H9 (cell line): Measurements from ENCODE around the gene PARD3. TPM values are rescaled to one million over a fixed set of nuclear protein-coding genes. Genes with fewer than 3 reads are reported as not detected.

ENCODE experiments used
- DNase-seq: peaks from one replicate; pipeline ENCODE4 v3.0.0-alpha.2; 2017
- H2AFZ ChIP-seq: one replicate; pipeline ENCODE4 v1.6.1; 2013; ENCODE audit warnings: mild to moderate bottlenecking, low read length, control low read depth, moderate library complexity
- H2AK5ac ChIP-seq: 2 replicates; pipeline ENCODE4 v1.6.1; 2013; ENCODE audit warnings: low read length, control low read depth, mixed read lengths; ENCODE audit not compliant: insufficient read length
- H2BK120ac ChIP-seq: one replicate; pipeline ENCODE4 v1.6.1; 2013; ENCODE audit warnings: low read depth, mild to moderate bottlenecking, low read length, control low read depth, inconsistent platforms; ENCODE audit not compliant: poor library complexity, severe bottlenecking
- H2BK12ac ChIP-seq: 2 replicates; pipeline ENCODE4 v1.6.1; 2013; ENCODE audit warnings: low read length, control low read depth, mixed read lengths, low read depth; ENCODE audit not compliant: insufficient read length
- H2BK15ac ChIP-seq: 2 replicates; pipeline ENCODE4 v1.6.1; 2013; ENCODE audit warnings: low read depth, low read length, control low read depth
- H2BK20ac ChIP-seq: one replicate; pipeline ENCODE4 v1.6.1; 2013; ENCODE audit warnings: low read depth, mild to moderate bottlenecking, low read length, control low read depth, inconsistent platforms; ENCODE audit not compliant: poor library complexity, severe bottlenecking
- H2BK5ac ChIP-seq: 2 replicates; pipeline ENCODE4 v1.6.1; 2013; ENCODE audit warnings: low read length, control low read depth, mixed read lengths; ENCODE audit not compliant: insufficient read length
- H3K14ac ChIP-seq: 2 replicates; pipeline ENCODE4 v1.6.1; 2013; ENCODE audit warnings: low read length, control low read depth; ENCODE audit not compliant: insufficient read depth
- H3K18ac ChIP-seq: 2 replicates; pipeline ENCODE4 v1.6.1; 2013; ENCODE audit warnings: low read depth, mild to moderate bottlenecking, mixed read lengths, low read length, control low read depth; ENCODE audit not compliant: insufficient read length
- H3K23ac ChIP-seq: 2 replicates; pipeline ENCODE4 v1.6.1; 2013; ENCODE audit warnings: low read length, control low read depth, mixed read lengths, low read depth; ENCODE audit not compliant: insufficient read length
- H3K23me2 ChIP-seq: 2 replicates; pipeline ENCODE4 v1.6.1; 2013; ENCODE audit warnings: low read depth, mild to moderate bottlenecking, mixed read lengths, low read length, control low read depth; ENCODE audit not compliant: insufficient read length, poor library complexity, severe bottlenecking
- H3K27ac ChIP-seq: 2 replicates; pipeline ENCODE4 v1.5.1; 2013; ENCODE audit warnings: low read length, control low read depth, mixed read lengths, low read depth; ENCODE audit not compliant: insufficient read length
- H3K27me3 ChIP-seq: 2 replicates; pipeline ENCODE4 v1.6.1; 2013; ENCODE audit warnings: low read length, control low read depth, inconsistent platforms; ENCODE audit not compliant: insufficient read depth
- H3K4ac ChIP-seq: 2 replicates; pipeline ENCODE4 v1.6.1; 2013; ENCODE audit warnings: low read depth, mild to moderate bottlenecking, control low read depth, inconsistent platforms, low read length, moderate library complexity
- H3K4me1 ChIP-seq: 2 replicates; pipeline ENCODE4 v1.6.1; 2013; ENCODE audit warnings: low read length, control low read depth, inconsistent platforms; ENCODE audit not compliant: insufficient read depth
- H3K4me2 ChIP-seq: 2 replicates; pipeline ENCODE4 v1.6.1; 2013; ENCODE audit warnings: low read length, control low read depth, mixed read lengths; ENCODE audit not compliant: insufficient read length, insufficient read depth
- H3K56ac ChIP-seq: 2 replicates; pipeline ENCODE4 v1.6.1; 2013; ENCODE audit warnings: low read depth, mild to moderate bottlenecking, mixed read lengths, low read length, control low read depth; ENCODE audit not compliant: insufficient read length
- H3K79me1 ChIP-seq: 2 replicates; pipeline ENCODE4 v1.6.1; 2013; ENCODE audit warnings: low read depth, mild to moderate bottlenecking, moderate library complexity, low read length, control low read depth, inconsistent platforms; ENCODE audit not compliant: insufficient read depth, poor library complexity, severe bottlenecking
- H3K79me2 ChIP-seq: 2 replicates; pipeline ENCODE4 v1.6.1; 2013; ENCODE audit warnings: low read length, control low read depth, inconsistent platforms; ENCODE audit not compliant: insufficient read depth
- H3K9ac ChIP-seq: 2 replicates; pipeline ENCODE4 v1.6.1; 2013; ENCODE audit warnings: low read length, control low read depth, mixed read lengths; ENCODE audit not compliant: insufficient read length; ENCODE audit errors: extremely low read depth
- H3K9me3 ChIP-seq: one replicate; pipeline ENCODE4 v1.6.1; 2013; ENCODE audit warnings: low read depth, low read length, inconsistent platforms; ENCODE audit not compliant: control insufficient read depth
- H3T11ph ChIP-seq: one replicate; pipeline ENCODE4 v1.6.1; 2013; ENCODE audit warnings: mild to moderate bottlenecking, low read length, control low read depth, inconsistent platforms
- H4K20me1 ChIP-seq: one replicate; pipeline ENCODE4 v1.6.1; 2013; ENCODE audit not compliant: control insufficient read depth, insufficient read length, insufficient read depth
- H4K5ac ChIP-seq: 2 replicates; pipeline ENCODE4 v1.6.1; 2013; ENCODE audit warnings: low read depth, mild to moderate bottlenecking, mixed read lengths, low read length, control low read depth; ENCODE audit not compliant: insufficient read length
- H4K8ac ChIP-seq: replicated peaks from 2 replicates; pipeline ENCODE4 v1.6.1; 2013; ENCODE audit warnings: low read length, control low read depth, mixed read lengths, low read depth; ENCODE audit not compliant: insufficient read length
- H4K91ac ChIP-seq: 2 replicates; pipeline ENCODE4 v1.6.1; 2013; ENCODE audit warnings: low read depth, mild to moderate bottlenecking, moderate library complexity, mixed read lengths, low read length, control low read depth; ENCODE audit not compliant: insufficient read length
- H3K27ac Mint-ChIP-seq, 3 experiments: 2 replicates in 2 of 3; 3 replicates in 1 of 3; pipeline ENCODE4 v1.8.0; 2020 to 2021; ENCODE audit warnings: mixed read lengths in 3 of 3, mild to moderate bottlenecking in 1 of 3, moderate library complexity in 1 of 3
- H3K27me3 Mint-ChIP-seq: 2 replicates; pipeline ENCODE4 v1.8.0; 2021; ENCODE audit warnings: low read depth, mild to moderate bottlenecking, moderate library complexity, mixed read lengths
- H3K36me3 Mint-ChIP-seq, 3 experiments: 2 replicates in 2 of 3; 3 replicates in 1 of 3; pipeline ENCODE4 v1.8.0; 2020 to 2021; ENCODE audit warnings: low read depth in 3 of 3, mixed read lengths in 3 of 3; ENCODE audit not compliant: insufficient read depth in 1 of 3
- H3K4me1 Mint-ChIP-seq, 2 experiments: 2 replicates each; pipeline ENCODE4 v1.8.0; 2020; ENCODE audit warnings: mixed read lengths in 2 of 2
- H3K4me3 Mint-ChIP-seq, 2 experiments: 2 replicates in 1 of 2; 3 replicates in 1 of 2; pipeline ENCODE4 v1.8.0; 2020 to 2021; ENCODE audit warnings: mild to moderate bottlenecking in 2 of 2, mixed read lengths in 2 of 2, moderate library complexity in 1 of 2
- H3K9me3 Mint-ChIP-seq, 2 experiments: 2 replicates in 1 of 2; 3 replicates in 1 of 2; pipeline ENCODE4 v1.8.0; 2020; ENCODE audit warnings: mild to moderate bottlenecking in 2 of 2, mixed read lengths in 2 of 2, moderate library complexity in 1 of 2
- WGBS: extraction: QIAGEN DNeasy Blood & Tissue Kit; methylation state at CpG from one replicate; pipeline ENCODE4 v1.1.7; 2013; ENCODE audit warnings: missing lambda C conversion rate, low lambda C conversion rate, mixed read lengths; ENCODE audit not compliant: insufficient read length; ENCODE audit errors: extremely low coverage; 5-methylcytosine and 5-hydroxymethylcytosine counted together
- total RNA-seq: library from RNA; stranded (reverse); gene quantifications from 2 replicates; pipeline ENCODE4 v1.2.1, GENCODE V29; 2021
- TF ChIP-seq, protein P1 (sequence below): fragments of 200-600 bp; sonication (generic); conservative IDR thresholded peaks from 3 replicates; pipeline ENCODE4 v1.8.0; 2021; ENCODE audit warnings: antibody characterized with exemption, mild to moderate bottlenecking

PARD3 gene
- total RNA-seq, 1 experiment from 2014 or later: 44.7 TPM

DNA sequence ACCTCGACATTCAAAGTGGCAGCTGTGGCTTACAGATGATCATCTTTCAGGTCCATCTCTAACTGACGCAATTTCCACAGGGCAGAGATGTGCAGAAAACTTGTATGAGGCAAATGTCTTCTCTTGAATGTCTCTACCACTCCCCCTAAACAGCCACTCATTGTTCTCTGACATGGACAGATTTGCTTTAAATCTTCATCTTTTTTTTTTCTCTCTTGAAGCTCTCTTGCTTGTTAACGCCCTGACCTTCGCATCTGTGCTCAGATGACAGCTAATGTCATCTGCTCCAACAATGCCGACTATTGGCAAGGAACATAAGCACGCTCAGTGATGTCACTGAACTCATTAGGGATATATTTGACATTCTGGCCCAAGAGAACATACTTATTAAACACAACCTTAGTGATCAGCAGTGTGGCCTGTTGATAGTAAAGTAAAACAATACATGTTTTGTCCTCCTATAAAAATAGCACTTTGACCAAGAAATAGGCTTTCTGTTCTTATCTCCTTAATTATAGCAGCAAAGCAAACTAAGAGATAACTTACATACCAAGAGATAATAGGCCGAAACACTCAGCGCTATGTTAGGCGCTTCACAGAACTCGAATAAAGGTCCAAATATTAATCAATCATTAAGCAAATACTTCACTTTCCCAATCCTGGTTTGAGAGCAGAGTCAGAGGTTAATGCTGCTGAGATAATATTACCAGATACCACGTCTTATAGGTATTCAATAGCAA is 583.5 kb downstream of the PARD3 start:
- no peak overlapping the region for H2BK15ac ChIP-seq
- H3K9me3 ChIP-seq: no peaks in the 10 kb centered on the region
- no peaks in the 10 kb centered on the region for H3K23me2 ChIP-seq
- no peak overlapping the region for H4K91ac ChIP-seq
- H4K20me1 ChIP-seq: no peaks in the 10 kb centered on the region
- H2BK12ac ChIP-seq: no peak overlapping the region
- Mint-ChIP-seq H3K27me3 (no peaks in the 10 kb centered on the region), H3K4me1 (peaks cover 6% of the 10 kb centered on the region in 2 experiments), H3K36me3 (peaks cover 3 to 5% (median 4%) of the 10 kb centered on the region in 3 experiments; a peak in 4 of 7 replicates), H3K9me3 (peaks cover 4 to 6% of the 10 kb centered on the region in 2 experiments; a peak in 3 of 5 replicates), H3K27ac (no peak overlapping the region), H3K4me3 (no peak overlapping the region)
- H3K4me1 ChIP-seq: no peaks in the 10 kb centered on the region
- H3K14ac ChIP-seq: no peak overlapping the region; the same call in 1 of the 2 replicates
- no peak overlapping the region for H3K18ac ChIP-seq
- H3K79me1 ChIP-seq: no peaks in the 10 kb centered on the region
- H2BK20ac ChIP-seq: no peak overlapping the region
- no peak overlapping the region for H4K5ac ChIP-seq
- H2AK5ac ChIP-seq: no peak overlapping the region
- H3K9ac ChIP-seq: no peak overlapping the region
- no peak overlapping the region for H2BK120ac ChIP-seq
- H2BK5ac ChIP-seq: no peak overlapping the region
- TF ChIP-seq, protein P1, sequence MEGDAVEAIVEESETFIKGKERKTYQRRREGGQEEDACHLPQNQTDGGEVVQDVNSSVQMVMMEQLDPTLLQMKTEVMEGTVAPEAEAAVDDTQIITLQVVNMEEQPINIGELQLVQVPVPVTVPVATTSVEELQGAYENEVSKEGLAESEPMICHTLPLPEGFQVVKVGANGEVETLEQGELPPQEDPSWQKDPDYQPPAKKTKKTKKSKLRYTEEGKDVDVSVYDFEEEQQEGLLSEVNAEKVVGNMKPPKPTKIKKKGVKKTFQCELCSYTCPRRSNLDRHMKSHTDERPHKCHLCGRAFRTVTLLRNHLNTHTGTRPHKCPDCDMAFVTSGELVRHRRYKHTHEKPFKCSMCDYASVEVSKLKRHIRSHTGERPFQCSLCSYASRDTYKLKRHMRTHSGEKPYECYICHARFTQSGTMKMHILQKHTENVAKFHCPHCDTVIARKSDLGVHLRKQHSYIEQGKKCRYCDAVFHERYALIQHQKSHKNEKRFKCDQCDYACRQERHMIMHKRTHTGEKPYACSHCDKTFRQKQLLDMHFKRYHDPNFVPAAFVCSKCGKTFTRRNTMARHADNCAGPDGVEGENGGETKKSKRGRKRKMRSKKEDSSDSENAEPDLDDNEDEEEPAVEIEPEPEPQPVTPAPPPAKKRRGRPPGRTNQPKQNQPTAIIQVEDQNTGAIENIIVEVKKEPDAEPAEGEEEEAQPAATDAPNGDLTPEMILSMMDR: no peak
- no peak overlapping the region for H4K8ac ChIP-seq
- H3T11ph ChIP-seq: no peak overlapping the region
- H3K23ac ChIP-seq: no peak overlapping the region
- H3K79me2 ChIP-seq: no peaks in the 10 kb centered on the region
- H3K27ac ChIP-seq: no peak overlapping the region
- no peak overlapping the region for H3K56ac ChIP-seq
- H3K4me2 ChIP-seq: no peak overlapping the region
- whole genome bisulfite sequencing: no CpG with 5 or more reads among the region's 11 CpGs
- no peaks in the 10 kb centered on the region for H3K27me3 ChIP-seq
- no peak overlapping the region for H3K4ac ChIP-seq
- H2AFZ ChIP-seq: no peak overlapping the region
- no peak for DNase-seq
